Measurements from ENCODE around the gene PLGLB1.
"Not testable (repeated sequence)": the region's sequence is repeated elsewhere in the genome, so short reads cannot be mapped to it uniquely, and the experiment has no call there.

Gene PLGLB1

DNA sequence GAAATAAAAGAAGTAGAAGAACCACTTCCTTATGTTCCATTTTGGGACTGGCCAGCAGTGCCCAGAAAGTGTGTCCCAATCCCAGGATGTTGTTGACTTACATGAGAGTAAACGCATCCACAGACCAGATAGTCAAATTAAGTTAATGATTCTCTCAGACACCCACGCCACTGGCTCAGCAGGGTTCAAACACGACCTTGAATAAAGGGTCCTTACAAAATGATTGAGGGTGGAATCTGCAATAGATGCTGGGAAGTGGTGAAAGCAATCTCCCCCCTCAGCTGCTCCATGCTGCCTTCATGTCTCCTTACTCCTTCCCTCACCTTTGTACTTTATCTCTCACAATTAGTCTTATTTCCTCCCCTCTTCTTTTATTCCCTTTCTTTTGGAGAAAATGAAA is at the start of gene PLGLB1:
Gene PLGLB1, minus strand, starts transcription at position 101 of the 400 bp plus-strand sequence. Its CDS starts 61 bp downstream, at position 40.
- not testable (repeated sequence) for DNase-seq

DNA sequence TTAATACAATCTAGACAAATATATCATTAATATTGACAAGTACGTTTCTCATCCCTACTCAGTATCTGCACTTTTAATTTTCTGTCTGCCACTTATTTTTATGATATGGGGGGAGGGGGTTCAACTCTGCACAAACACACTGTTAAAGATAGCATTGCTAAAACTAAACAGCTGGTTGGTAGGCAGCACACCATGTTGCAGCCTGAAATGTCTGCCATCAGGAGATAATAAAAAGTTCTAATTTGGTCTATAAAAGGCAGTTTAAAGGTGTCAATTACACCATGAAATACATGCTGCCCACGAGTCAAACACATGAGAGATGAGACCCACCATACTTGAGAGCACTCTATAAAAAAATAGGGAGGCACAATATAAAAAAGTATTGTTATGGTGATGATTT is 42.7 kb upstream of the PLGLB1 start:
- not testable (repeated sequence) for DNase-seq

DNA sequence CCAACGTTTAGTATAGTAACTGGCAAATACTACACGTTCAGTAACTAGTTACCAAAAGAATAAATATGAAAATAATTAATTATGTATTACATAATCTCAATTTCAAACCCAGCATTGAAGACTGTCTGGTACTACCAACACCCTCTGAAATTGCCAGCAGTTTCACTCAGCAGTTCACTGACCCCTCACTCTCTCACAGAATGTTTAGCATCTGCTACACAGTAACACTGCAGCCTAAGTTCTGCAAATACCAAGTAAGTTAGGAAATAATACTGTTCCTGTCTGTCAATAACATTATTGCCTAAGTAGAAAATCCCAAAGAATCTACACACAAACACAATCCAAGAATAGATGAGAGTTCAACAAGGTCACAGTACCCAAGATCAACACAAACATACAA is 41.8 kb upstream of the PLGLB1 start:
- DNase-seq, result not testable (repeated sequence)

DNA sequence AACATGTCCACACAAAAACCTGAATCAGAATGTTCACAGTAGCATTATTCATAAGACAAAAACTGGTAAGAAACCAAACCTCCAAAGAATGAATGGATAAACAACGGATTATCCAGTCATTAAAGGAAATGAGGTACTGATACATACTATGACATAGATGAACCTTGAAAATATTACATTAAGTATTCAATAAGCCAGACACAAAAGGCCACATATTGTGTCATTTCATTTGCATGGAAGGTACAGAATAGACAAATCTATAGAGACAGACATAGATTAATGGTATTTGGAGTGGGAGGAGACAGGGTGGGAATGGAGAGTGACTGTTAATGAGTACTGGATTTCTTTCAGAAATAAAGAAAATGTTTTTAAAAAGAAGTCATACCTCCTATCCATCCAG is 39.9 kb upstream of the PLGLB1 start:
- not testable (repeated sequence) for DNase-seq

DNA sequence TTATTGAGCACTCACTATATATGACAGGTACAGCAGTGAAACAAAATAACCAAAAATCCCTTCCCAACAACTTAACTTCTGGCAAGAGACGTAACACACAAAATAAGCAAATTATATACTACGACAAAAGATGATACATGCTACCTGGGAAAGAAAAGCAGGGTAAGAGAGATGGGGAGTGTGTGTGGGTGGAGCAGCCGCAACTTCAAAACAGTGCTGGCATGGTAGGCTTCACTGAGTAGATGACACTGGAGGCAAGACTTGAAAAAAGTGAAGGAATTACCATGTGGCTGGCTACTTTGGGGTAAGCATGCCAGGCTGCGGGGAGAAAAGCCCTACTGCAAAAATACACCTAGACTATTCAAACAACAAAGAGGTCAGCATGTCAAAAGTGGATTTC is 36.0 kb upstream of the PLGLB1 start:
- not testable (repeated sequence) for DNase-seq

DNA sequence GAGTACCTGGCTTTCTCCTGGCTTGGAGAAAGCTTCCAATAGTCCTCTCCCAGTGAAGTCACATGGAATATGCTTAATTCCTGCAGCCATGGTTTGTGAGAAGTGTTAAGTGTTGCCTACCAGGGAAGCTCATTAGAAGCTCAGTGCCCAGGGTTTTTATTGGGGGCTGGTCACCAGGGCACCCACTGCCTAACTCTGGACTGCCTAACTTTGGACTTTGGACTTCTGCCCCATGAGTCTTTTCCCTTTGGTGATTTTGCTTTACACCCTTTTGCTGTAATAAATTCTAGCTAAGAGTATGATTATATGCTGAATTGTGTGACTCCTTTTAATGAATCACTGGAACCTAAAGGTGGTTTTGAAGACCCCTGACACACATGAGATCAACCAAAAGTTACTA is 35.2 kb upstream of the PLGLB1 start:
- DNase-seq, result not testable (repeated sequence)

DNA sequence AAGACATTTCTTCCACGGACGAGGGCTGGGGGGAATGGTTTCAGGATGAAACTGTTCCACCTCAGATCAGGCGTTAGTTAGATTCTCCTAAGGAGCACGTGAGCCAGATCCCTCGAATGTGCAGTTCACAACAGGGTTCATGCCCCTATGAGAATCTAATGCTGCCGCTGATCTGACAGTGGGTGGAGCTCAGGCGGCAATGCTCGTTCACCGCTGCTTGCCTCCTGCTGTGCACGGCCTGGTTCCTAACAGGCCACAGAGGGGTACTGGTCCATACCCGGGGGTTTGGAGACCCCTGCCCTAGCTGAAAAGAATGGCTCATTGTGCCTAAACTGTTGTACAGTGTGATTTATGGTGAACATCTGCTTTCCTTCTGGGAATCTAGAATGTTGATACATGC is 34.8 kb upstream of the PLGLB1 start:
- not testable (repeated sequence) for DNase-seq

DNA sequence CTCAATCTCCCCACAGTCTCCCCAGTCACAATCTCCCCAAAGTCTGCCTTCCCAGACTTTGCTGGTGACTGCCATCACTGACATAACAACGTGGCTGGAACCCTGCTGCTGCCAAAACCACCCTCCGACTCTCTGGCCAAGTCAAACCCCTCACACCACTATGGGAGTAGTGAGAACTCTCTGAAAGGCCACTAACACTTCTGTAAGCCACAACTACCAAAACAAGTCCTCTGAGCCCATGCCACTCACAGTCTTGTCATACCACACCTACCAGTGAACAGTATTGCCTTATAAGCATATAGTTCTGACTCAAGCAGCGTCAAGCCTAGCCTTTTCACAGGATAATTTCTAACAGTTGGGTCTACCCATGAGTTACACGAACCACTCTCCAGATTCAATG is 32.7 kb upstream of the PLGLB1 start:
- not testable (repeated sequence) for DNase-seq

DNA sequence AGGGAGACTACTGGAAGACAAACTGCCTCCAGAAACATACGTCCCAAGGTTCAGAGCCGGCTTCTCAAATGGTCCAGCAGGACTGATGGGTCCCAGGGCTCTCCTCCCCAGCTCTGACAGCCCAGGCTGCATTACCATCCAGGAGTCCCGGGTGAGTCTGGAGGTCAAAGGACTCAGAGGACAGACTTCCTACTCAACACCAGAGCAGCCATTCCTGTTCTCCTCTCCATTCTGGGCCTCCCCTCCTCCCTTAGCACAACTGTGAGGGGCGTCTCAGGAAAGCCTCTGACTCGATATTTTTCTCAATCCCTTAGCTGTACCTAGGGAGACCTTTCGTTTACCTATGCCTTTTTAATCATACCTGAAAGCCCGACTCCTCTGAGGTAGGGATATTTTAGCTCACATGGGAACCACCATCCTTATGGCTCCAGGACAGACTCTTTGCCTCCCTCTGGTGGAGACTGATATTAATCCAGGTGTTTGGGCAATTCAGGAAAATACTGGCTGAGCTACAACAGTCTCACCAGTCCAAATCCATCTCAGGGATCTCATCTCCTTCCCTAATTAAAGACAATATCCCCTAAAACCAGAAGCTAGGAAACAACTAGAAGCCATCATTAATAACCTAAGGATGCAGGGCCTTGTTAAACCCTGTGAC is 19.8 kb upstream of the PLGLB1 start:
- not testable (repeated sequence) for DNase-seq

DNA sequence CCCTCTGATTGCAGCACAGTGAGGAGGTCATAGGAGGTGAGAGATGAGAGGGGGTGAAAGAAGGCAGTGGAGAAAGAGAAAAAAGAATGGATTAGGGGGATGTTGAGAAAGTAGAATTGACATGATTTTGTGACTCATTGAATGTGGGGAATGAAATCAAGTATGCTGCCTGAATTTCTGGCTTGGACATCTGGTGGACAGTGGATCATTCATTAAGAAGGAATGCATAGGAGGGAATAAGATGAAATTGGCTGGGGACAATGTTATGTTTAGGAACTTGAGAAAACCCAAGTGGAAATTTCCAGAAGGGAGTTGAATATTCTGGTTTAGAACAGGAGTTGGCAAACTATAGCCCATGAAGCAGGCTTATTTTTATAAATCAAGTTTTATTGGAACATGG is 7.0 kb upstream of the PLGLB1 start:
- DNase-seq, result not testable (repeated sequence)

DNA sequence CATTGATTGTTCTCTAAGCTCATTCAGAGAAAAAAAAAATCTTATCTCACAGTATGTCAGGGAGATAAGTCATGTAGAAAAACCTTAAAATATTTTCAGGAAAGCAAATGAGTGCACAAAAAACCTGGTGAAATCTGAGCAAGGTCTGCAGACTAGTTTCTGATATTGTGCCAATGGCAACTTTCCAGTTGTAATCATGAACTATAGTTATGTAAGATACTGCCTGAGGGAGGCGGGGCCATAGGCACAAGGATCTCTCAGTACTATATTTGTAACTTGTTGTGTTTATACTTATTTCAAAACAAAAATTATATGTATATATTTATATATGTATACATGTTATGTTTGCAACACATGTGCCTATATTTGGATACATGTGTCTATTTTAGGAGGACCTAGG is 5.2 kb upstream of the PLGLB1 start:
- DNase-seq, result not testable (repeated sequence)

DNA sequence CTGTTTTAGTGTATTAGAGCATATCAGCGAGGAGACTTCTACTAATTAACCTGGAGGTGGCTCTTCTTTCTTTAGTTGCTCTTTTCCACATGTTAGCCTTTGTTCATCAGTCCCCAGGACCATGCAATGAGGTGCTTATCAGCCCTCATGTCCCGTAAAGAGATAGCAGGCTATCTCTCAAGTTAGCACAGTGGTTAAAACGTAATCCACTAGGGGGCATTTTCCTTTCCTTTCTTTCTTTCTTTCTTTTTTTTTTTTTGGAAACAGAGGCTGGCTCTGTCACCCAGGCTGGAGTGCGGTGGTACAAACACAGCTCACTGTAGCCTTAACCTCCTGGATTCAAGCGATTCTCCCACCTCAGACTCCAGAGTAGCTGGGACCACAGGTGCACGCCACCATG is 4.3 kb upstream of the PLGLB1 start:
- not testable (repeated sequence) for DNase-seq

DNA sequence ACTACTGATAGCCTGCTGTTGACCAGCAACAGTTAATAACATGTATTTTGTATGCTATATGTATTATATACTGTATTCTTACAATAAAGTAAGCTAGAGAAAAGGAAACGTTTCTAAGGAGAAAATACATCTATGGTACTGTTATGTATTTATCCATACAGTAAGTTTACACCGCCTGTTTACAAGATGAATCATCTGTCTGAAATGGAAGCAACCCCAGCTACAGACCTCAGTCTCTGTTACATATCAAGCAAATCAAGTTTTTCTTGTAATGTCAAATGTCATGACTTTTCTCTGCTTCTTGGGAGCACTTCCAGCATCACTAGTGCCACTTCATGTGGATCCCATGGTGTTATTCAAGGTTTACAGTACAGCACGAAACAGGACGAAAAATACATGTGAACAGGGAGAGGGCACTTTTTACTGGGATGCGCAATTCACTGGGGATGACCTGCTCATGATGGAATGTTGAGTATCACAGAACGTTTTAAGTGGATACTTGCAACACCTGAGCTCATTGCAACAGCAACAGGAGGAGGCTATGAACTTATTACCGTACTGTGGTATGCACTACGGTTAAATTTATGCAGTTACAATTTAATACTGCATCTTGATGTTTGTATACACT is 2.5 kb upstream of the PLGLB1 start:
- DNase-seq, result not testable (repeated sequence)

DNA sequence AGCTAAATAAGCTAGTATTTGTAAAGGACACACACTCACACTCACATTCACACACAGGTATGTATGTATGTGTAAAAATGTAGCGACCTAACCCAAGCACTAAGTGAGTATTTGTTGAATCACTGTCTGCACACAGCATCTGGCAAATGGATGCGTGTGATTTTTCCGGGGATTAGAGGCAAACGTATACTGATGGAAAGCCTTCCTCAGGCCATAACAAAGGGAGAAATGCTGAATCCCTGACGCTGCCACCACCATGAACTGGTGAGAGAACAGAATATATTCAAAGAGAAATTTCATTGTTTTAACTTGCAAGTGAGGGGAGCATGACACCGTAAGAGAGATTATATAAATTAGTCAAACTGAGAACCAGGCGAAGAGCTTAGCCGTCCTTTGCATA is 601 bp downstream of the PLGLB1 start:
- not testable (repeated sequence) for DNase-seq

DNA sequence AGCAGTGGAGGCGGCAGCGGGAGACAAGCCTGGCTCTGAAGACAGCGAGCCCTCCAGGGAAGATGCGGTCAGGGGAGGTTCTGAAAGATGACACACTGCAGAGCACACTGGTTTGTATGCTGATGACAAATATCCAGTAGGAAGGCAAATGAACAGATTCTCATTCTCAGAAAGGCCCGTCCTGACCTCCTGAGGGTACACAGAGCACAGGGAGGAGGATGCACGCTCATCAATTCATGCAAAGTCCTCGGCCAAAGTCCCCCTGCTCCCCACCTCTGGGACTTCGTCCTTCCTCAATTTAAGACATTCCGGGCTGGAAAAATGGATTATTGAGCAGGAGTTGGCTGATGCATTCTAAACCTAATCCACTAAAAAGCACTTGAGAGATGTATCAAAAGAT is 2.6 kb downstream of the PLGLB1 start:
- DNase-seq, result not testable (repeated sequence)

DNA sequence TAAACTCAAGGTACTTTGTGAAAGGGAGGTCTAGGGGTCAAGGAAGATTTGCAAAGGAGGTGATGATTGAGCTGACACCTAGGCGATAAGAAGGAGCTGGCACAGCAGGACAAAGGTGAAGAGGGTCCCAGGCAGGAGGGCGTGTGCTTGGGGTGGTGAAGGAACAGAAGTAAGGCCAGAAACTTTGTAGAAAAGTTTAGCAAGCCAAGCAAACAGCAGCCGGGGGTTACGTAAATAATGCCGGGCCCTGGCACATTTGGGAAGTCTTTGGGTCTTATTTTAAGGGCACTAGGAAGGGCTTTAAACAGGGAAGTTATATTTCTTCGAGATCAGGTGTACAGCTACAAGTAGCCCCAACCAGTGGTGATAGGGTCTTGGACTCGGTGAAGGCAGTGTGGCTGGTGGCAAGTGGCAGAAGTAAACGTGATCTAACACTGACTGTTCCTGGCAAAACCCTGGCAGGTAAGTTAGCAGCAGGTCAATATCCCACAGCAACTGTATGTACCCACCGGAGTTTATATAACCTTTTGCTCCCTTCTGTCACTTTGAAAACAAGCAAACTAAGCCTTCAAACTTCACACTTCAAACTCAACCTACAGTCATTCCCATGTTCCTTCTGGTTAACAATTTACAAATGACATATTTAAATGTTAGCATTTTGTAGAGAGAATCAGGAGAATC is 7.0 kb downstream of the PLGLB1 start:
- DNase-seq, result not testable (repeated sequence)

DNA sequence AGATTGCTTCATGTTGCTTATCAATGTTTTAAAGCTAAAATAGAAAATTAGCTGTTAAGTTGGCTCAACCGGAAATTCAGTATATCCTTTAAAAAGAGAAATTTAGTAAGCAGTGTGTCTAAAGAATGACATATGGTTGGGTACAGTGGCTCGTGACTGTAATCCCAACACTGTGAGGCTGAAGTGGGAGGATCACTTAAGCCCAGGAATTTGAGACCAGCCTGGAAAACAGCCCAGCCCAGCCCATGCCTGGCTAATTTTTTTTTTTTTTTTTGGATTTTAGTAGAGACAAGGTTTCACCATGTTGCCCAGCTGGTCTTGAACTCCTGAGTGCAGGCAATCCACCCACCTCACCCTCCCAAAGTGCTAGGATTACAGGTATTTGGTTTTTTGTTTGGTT is 17.2 kb downstream of the PLGLB1 start:
- not testable (repeated sequence) for DNase-seq

Measured in NCI-H82 (cell line).